Activated naive CD8-positive, alpha-beta T cell (primary cell): ENCODE results near the gene ITGA5.

Source experiments
- H3K27ac Mint-ChIP-seq: one replicate; pipeline ENCODE4 v1.8.0; 2021; ENCODE audit warnings: mixed read lengths
- H3K27me3 Mint-ChIP-seq: one replicate; pipeline ENCODE4 v1.8.0; 2021; ENCODE audit warnings: mixed read lengths
- H3K36me3 Mint-ChIP-seq: one replicate; pipeline ENCODE4 v1.8.0; 2021; ENCODE audit warnings: mixed read lengths
- H3K4me1 Mint-ChIP-seq: one replicate; pipeline ENCODE4 v1.8.0; 2021; ENCODE audit warnings: low read depth, mixed read lengths
- H3K4me3 Mint-ChIP-seq: one replicate; pipeline ENCODE4 v1.8.0; 2021; ENCODE audit warnings: mild to moderate bottlenecking, mixed read lengths
- H3K9me3 Mint-ChIP-seq: one replicate; pipeline ENCODE4 v1.8.0; 2021; ENCODE audit warnings: low read depth, mixed read lengths

The ITGA5 gene

GRCh38 chr12:54407183-54407905 is 11.7 kb downstream of the ITGA5 start:
- Mint-ChIP-seq H3K4me1 (peaks cover 36% of the 10 kb centered on the region), H3K36me3 (peaks cover 2% of the 10 kb centered on the region), H3K4me3 (no peak overlapping the region), H3K27me3 (no peaks in the 10 kb centered on the region), H3K27ac (peak overlapping the region; percentile 37), H3K9me3 (no peaks in the 10 kb centered on the region)

DNA sequence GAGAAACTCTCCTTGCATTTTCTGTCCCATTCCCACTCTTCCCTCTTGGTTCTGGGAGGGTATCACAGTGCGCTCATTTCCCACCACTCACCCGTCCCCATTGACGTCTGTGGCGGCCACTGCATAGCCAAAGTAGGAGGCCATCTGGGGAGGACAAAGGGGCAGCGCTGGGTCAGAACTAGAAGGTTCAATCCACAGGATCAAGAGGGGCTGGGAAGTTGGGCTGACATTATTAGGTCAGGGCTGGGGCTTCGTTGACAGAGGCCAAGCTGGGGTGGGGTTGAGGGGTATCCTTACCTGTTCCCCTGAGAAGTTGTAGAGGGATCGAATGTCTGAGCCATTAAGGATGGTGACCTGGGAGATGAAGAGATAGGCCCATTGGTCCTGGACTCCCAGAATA is 13.5 kb downstream of the ITGA5 start:
- H3K9me3 Mint-ChIP-seq = no peaks in the 10 kb centered on the region
- H3K4me1 Mint-ChIP-seq = peaks cover 21% of the 10 kb centered on the region
- H3K27ac Mint-ChIP-seq = peak overlapping the region; percentile 37
- H3K27me3 Mint-ChIP-seq = no peaks in the 10 kb centered on the region
- H3K36me3 Mint-ChIP-seq = peaks cover 2% of the 10 kb centered on the region
- H3K4me3 Mint-ChIP-seq = no peak overlapping the region

GRCh38 chr12:54405106-54405505 is 14.0 kb downstream of the ITGA5 start:
- H3K27ac Mint-ChIP-seq = no peak overlapping the region

GRCh38 chr12:54404061-54405004 is 14.7 kb downstream of the ITGA5 start:
- Mint-ChIP-seq H3K27me3 (no peaks in the 10 kb centered on the region), H3K9me3 (no peaks in the 10 kb centered on the region), H3K36me3 (peaks cover 2% of the 10 kb centered on the region), H3K4me1 (peaks cover 21% of the 10 kb centered on the region), H3K27ac (peak overlapping the region; percentile 77), H3K4me3 (no peak overlapping the region)

More at GRCh38 chr12:54405106-54405505, 14.0 kb downstream of the ITGA5 start:
- Mint-ChIP-seq H3K9me3 (no peaks in the 10 kb centered on the region), H3K27me3 (no peaks in the 10 kb centered on the region), H3K36me3 (peaks cover 2% of the 10 kb centered on the region), H3K4me3 (no peak overlapping the region), H3K4me1 (peaks cover 21% of the 10 kb centered on the region)

DNA sequence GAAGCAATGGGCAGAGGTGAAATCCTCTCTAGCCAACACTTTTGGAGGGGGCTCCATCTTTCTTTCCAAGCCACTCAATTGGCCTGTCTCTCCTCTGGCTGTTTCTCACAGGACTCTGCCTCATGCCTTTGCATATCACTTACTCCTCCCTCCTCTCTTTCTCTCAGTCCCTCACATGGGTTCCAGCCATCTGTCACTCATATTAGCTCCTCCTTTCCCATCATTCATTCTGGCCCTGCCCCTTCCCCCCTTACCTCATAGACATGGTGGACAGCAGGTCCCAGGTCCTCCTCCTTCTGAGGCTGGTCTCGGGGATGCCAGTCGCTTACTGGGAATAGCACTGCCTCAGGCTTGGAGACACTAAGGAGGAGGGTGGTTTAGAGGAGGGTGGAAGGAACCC is 17.9 kb downstream of the ITGA5 start:
- H3K27me3 Mint-ChIP-seq = no peaks in the 10 kb centered on the region
- H3K36me3 Mint-ChIP-seq = peaks cover 8% of the 10 kb centered on the region
- H3K4me3 Mint-ChIP-seq = no peak overlapping the region

DNA sequence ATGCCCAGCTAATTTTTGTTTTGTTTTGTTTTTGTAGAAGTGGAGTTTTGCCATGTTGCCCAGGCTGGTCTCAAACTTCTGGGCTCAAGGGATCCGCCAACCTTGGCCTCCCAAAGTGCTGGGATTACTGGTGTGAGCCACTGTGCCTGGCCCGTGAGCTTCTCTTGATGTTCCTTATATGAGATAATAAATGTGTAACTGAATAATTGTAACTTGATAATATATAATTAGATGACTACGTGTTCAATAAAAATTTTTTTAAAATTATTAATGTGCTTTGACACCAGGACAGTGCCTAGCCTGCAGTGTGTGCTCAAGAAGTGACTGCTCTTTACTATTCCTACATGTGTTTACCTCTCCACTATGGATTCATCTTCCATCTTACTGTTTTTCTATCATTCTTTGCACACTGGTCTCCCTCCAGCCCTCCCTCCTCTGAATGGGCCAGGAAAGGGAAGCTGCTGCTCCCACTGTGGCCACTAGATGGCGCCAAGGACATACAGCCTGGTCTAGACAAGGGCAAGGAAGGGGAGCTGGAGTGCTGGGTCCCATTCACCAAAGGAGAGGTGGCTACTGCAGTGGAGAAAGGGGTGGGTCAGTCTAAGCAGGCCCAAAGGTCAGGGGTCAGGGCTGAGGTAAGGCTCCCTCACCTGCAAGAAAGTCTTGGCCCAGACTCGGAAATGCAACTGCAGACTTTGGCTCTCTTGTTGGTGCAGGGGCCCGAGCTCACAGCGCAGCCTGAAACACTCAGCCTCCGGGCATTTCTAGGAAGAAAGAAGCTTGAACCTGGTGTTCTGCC is 19.9 kb downstream of the ITGA5 start:
- Mint-ChIP-seq H3K36me3 (peaks cover 8% of the 10 kb centered on the region), H3K27me3 (no peaks in the 10 kb centered on the region), H3K4me3 (no peak overlapping the region), H3K9me3 (no peaks in the 10 kb centered on the region), H3K4me1 (peaks cover 4% of the 10 kb centered on the region), H3K27ac (no peak overlapping the region)

More for the DNA sequence above, 17.9 kb downstream of the ITGA5 start:
- Mint-ChIP-seq H3K9me3 (no peaks in the 10 kb centered on the region), H3K4me1 (peaks cover 10% of the 10 kb centered on the region), H3K27ac (no peak overlapping the region)

GRCh38 chr12:54398218-54398617 is 20.8 kb downstream of the ITGA5 start:
- H3K27me3 Mint-ChIP-seq = no peaks in the 10 kb centered on the region
- no peaks in the 10 kb centered on the region for H3K9me3 Mint-ChIP-seq
- H3K4me1 Mint-ChIP-seq = peaks cover 11% of the 10 kb centered on the region
- no peak overlapping the region for H3K4me3 Mint-ChIP-seq
- peaks cover 12% of the 10 kb centered on the region for H3K36me3 Mint-ChIP-seq
- no peak overlapping the region for H3K27ac Mint-ChIP-seq

DNA sequence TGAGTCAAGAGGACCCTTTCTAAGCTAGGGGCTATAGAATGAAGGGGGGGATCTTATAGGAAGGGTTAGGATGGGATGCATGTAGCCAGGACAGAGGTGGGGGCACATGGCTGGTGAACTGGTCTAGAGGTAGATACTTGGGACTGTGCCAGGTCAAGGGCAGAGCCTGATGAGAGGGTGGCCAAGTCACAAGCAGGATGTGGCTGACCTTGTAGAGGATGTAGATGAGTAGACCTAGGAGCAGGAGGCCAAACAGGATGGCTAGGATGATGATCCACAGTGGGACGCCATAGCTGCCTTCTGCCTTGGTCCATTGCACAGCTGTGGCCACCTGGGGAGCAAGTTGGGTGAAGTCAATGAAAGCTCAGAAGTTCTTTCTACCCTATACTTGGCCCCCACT is 21.9 kb downstream of the ITGA5 start:
- Mint-ChIP-seq H3K4me3 (no peak overlapping the region), H3K27ac (peak overlapping the region; percentile 22), H3K27me3 (no peaks in the 10 kb centered on the region), H3K9me3 (no peaks in the 10 kb centered on the region), H3K36me3 (peaks cover 12% of the 10 kb centered on the region), H3K4me1 (peaks cover 17% of the 10 kb centered on the region)

GRCh38 chr12:54395545-54395944 is 23.5 kb downstream of the ITGA5 start:
- H3K9me3 Mint-ChIP-seq = no peaks in the 10 kb centered on the region
- peaks cover 23% of the 10 kb centered on the region for H3K4me1 Mint-ChIP-seq
- H3K4me3 Mint-ChIP-seq = no peak overlapping the region
- H3K36me3 Mint-ChIP-seq = peaks cover 12% of the 10 kb centered on the region
- H3K27me3 Mint-ChIP-seq = no peaks in the 10 kb centered on the region
- H3K27ac Mint-ChIP-seq = no peak overlapping the region

DNA sequence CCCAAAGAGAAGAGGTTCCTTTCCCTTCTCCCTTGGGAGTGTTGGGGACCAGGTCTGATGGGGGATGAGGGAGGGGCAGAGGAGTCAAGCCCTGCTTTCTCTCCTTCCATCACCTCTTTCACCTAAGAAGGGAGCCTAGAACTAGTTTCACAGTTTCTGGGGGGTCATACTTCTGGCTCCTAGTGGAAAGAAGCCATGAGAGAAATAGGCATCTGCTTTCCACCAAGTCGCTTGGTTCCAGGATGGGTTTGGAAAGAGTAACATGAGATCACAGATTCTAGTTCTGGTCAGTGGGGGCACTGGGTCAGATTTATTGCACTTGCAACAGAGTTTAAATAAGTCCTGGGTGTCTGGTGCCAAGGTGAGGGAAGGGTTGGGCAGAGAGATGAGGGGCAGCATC is 24.1 kb downstream of the ITGA5 start:
- no peaks in the 10 kb centered on the region for H3K27me3 Mint-ChIP-seq
- no peak overlapping the region for H3K4me3 Mint-ChIP-seq
- no peaks in the 10 kb centered on the region for H3K9me3 Mint-ChIP-seq
- peaks cover 12% of the 10 kb centered on the region for H3K36me3 Mint-ChIP-seq
- H3K4me1 Mint-ChIP-seq = peaks cover 26% of the 10 kb centered on the region
- H3K27ac Mint-ChIP-seq = no peak overlapping the region

- Mint-ChIP-seq H3K27ac (peak overlapping the region; percentile 34), H3K4me1 (peaks cover 30% of the 10 kb centered on the region), H3K36me3 (peaks cover 12% of the 10 kb centered on the region), H3K27me3 (no peaks in the 10 kb centered on the region), H3K4me3 (no peak overlapping the region), H3K9me3 (no peaks in the 10 kb centered on the region)
These were observed 24.8 kb downstream of the ITGA5 start for GRCh38 chr12:54394281-54394719.

- H3K27me3 Mint-ChIP-seq = no peaks in the 10 kb centered on the region
- H3K4me3 Mint-ChIP-seq = no peak overlapping the region
- no peaks in the 10 kb centered on the region for H3K9me3 Mint-ChIP-seq
- H3K27ac Mint-ChIP-seq = peak overlapping the region; percentile 34
- H3K36me3 Mint-ChIP-seq = peaks cover 10% of the 10 kb centered on the region
- peaks cover 30% of the 10 kb centered on the region for H3K4me1 Mint-ChIP-seq
These were observed 25.3 kb downstream of the ITGA5 start for GRCh38 chr12:54393743-54394142.

- Mint-ChIP-seq H3K36me3 (peaks cover 9% of the 10 kb centered on the region), H3K9me3 (no peaks in the 10 kb centered on the region), H3K27ac (no peak overlapping the region), H3K4me3 (no peak overlapping the region), H3K27me3 (no peaks in the 10 kb centered on the region), H3K4me1 (peaks cover 32% of the 10 kb centered on the region)
These were observed 25.9 kb downstream of the ITGA5 start for GRCh38 chr12:54393207-54393609.

- Mint-ChIP-seq H3K4me1 (peaks cover 32% of the 10 kb centered on the region), H3K9me3 (no peaks in the 10 kb centered on the region), H3K36me3 (peaks cover 7% of the 10 kb centered on the region), H3K4me3 (peak overlapping the region; percentile 82), H3K27me3 (no peaks in the 10 kb centered on the region), H3K27ac (no peak overlapping the region)
These were observed 26.4 kb downstream of the ITGA5 start for GRCh38 chr12:54392485-54393206.
